Motor neuron (in vitro differentiated cells): ENCODE data around the gene HYDIN. TPM values are rescaled to one million over a fixed set of nuclear protein-coding genes. Genes with fewer than 3 reads are reported as not detected.
"Not testable (repeated sequence)": the region's sequence is repeated elsewhere in the genome, so short reads cannot be mapped to it uniquely, and the experiment has no call there.

ENCODE experiments used
- ATAC-seq, 8 experiments: fragments of 200-7000 bp; cut with Tn5 transposase; replicated peaks in 6 of 8; 2 replicates each; pipeline ENCODE4 v1.8.0; 2021; ENCODE audit warnings: mild to moderate bottlenecking in 8 of 8, moderate library complexity in 8 of 8
- H3K27ac ChIP-seq, 2 donors: fragments of 250-450 bp; sonication (Bioruptor Pico); 2 replicates each; pipeline ENCODE4 v1.9.0; 2021; ENCODE audit warnings: antibody characterized with exemption in 2 of 2, mild to moderate bottlenecking in 2 of 2, moderate library complexity in 1 of 2
- H3K4me1 ChIP-seq, 2 donors: fragments of 250-450 bp; sonication (Bioruptor Pico); replicated peaks in 1 of 2; 2 replicates each; pipeline ENCODE4 v1.6.1; 2021; ENCODE audit warnings: antibody characterized with exemption in 2 of 2, mild to moderate bottlenecking in 2 of 2, moderate library complexity in 1 of 2
- H3K4me3 ChIP-seq, 5 donors: fragments of 250-450 bp; sonication (Bioruptor Pico); 2 replicates each; pipeline ENCODE4 v1.9.0; 2021; ENCODE audit warnings: antibody characterized with exemption in 5 of 5, mild to moderate bottlenecking in 5 of 5, moderate library complexity in 4 of 5
- WGBS, 10 experiments: fragments of 450-650 bp; shearing (Covaris generic); methylation state at CpG; one replicate each; pipeline ENCODE4 v1.0.0; 2022; 5-methylcytosine and 5-hydroxymethylcytosine counted together
- in situ Hi-C, 9 experiments: fragments of 400-800 bp; cut with MboI; loops; one replicate each; pipeline ENCODE4 v1.15.0; 2021; ENCODE audit warnings: low sequenced_read_pairs in 9 of 9, low pct_unique_long_range_greater_than_20kb in 2 of 9; ENCODE audit not compliant: unreplicated experiment in 9 of 9
- total RNA-seq, 8 experiments: library from RNA; unstranded; fragments of 300-600 nt; gene quantifications; 2 replicates each; pipeline versions ENCODE4 v1.2.3 to v1.2.4, GENCODE V29; 2022

Gene HYDIN
- total RNA-seq, 8 experiments from 2014 or later, result 0.61 to 28.9 (median 5.3) TPM

DNA sequence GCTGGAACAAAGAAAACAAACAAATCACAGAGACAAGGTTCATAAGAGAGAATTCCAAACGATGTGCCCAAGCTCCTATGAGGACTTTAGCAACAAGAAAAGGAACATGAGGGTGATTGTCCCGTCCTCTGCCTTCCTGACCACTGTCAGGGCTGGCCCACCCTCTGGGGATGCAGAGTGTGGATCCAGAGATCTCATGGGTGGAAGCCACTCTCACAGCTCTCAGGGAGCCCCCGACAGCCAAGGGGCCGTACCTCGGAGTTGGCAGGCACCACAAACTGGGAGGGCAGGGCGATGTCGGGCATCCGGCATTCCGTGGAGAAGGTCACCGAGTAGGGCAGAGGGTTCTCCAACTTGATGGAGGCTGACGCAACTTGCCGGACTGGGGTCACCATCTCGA, 412.4 kb downstream of the HYDIN start:
- H3K4me1 ChIP-seq, H3K4me3 ChIP-seq, H3K27ac ChIP-seq, in situ Hi-C loops, ATAC-seq: not testable (repeated sequence)
- WGBS, 10 experiments, result no CpG with 5 or more reads among the region's 13 CpGs

DNA sequence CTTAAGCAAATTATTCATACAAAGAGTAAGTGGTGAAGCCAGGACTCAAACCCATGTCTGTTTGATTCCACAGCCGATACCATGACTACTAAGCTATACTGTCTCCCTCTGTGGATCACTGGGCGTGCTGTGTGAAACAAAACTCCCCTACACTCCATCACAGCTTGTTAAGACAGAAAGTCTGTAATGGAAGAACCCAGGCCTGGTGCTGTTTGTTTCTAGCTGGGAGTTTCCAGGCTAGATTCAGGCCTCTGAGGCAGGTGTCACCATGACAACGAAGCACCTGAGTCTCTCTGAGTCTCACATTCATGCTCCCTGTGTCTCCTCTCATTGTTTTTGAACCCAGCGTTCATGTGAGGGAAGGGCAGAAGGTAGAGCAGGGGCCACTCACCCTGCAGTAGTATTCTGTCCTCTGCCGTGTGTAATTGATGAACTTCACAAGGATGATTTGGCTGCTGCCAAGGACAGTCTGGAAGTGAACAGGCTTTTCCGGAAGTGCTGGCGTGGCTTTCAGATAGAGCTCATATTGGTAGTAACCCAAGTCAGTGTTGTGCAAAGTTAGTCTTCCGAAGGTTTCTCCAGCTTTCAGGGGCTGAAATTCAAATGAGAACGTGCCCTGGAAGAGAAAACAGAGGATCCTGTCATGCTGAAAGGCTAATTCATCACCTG, 421.0 kb downstream of the HYDIN start:
- H3K4me1 ChIP-seq, result no peaks in the 10 kb centered on the region
- 18 to 82% (median 54%) methylated on average over 3 to 9 of the region's 9 CpGs; no CpG with 5 or more reads in 2 of the 10 experiments for WGBS, 10 experiments
- no peak overlapping the region for H3K27ac ChIP-seq
- H3K4me3 ChIP-seq, result no peak overlapping the region
- peak in 1 of 8 experiments; percentile 32 for ATAC-seq
- in situ Hi-C loops, result no loop called here

DNA sequence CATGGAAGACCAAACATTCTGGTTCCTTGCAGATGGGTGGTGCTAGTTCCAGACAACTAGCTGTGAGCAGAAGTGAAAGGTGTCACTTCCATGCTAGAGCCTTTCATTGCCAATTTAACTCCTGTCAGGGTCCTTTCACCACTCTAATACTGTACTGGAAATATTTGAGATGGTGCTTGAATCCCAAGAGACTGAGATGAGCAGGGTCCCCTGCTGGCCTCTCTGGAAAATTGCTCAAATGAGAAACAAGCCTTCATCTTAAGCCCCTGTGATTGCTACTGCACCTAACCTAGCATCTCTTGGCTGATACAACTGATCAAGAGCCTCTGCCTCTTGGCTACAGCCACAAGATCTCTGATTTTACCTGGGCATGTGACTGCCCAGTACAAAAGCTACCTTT, 422.2 kb downstream of the HYDIN start:
- in situ Hi-C loops, result no loop called here
- H3K4me3 ChIP-seq, result no peak overlapping the region
- no peak for ATAC-seq
- H3K27ac ChIP-seq, result no peak overlapping the region
- no peaks in the 10 kb centered on the region for H3K4me1 ChIP-seq

DNA sequence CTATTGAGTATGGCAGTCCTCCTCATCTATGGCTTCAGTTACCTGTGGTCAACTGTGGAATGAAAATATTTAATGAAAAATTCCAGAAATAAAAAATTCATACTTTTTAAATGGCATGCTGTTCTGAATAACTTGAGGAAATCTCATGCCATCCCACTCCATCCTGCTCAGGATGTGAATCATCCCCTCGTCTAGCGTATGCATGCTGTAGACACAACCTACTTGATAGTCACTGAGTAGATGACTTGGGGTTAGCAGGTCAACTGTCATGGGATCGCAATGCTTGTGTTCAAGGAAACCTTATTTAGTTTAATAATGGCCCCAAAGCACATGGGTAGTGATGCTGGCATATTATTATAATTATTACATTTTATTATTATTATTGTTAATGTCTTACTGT, 424.7 kb downstream of the HYDIN start:
- H3K27ac ChIP-seq, result no peak overlapping the region
- no peaks in the 10 kb centered on the region for H3K4me1 ChIP-seq
- in situ Hi-C loops, result no loop called here
- no peak overlapping the region for H3K4me3 ChIP-seq
- WGBS, 10 experiments, result 9 to 92% (median 56%) methylated on average over 2 to 3 of the region's 3 CpGs; no CpG with 5 or more reads in 4 of the 10 experiments
- peak in 2 of 8 experiments; percentile 7 to 10 for ATAC-seq

DNA sequence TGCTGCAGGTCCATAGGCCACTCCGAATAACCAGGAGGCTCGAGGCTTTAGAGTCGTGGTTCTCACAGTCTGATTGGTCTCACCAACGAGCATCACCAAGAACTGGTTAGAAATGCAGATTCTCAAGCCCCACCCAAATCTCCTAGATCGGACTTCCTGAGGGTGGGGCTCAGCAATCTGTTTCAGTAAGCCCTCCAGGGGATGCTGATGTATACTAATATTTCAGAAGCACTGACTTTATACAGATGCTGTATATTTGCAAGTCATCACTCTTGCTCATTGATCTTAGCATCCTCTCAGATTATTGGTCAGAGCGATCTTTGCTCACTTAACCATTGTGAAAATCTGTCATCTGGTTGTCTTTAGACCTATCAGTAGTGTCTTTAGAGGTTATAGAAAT, 425.1 kb downstream of the HYDIN start:
- WGBS, 10 experiments, result 13 to 100% (median 69%) methylated on average over 1 to 5 of the region's 6 CpGs
- Histone ChIP-seq H3K27ac (no peak overlapping the region), H3K4me1 (peaks cover 0 to under 1% of the 10 kb centered on the region in 2 donors), H3K4me3 (no peak overlapping the region)
- in situ Hi-C loops, result no loop called here
- ATAC-seq, result peak in 2 of 8 experiments; percentile 40 to 44

DNA sequence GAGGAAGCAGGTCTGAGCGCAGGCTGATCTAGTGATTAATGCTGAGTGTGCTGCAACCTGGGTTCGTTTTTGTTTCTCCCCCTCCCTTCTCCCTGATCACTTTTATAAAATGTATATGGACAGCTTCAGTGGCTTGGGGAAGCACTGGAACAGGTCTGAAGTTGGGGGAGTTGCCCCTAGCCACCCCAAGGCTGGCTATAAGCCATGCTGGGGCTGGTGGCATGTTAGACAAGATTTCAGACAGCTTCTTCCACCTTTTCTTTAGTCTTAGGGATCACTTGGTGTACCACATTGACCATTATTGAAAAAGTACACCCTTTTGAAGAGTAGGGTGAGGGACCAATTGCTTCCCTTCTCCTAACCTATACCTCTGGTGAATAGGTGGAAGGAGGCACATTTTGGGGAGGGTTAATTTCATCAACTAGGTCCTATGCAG, 425.8 kb downstream of the HYDIN start:
- ATAC-seq, result no peak
- in situ Hi-C loops, result no loop called here
- 0 to 50% (median 50%) methylated on average over 1 to 2 of the region's 2 CpGs; no CpG with 5 or more reads in 3 of the 10 experiments for WGBS, 10 experiments
- Histone ChIP-seq H3K4me1 (peaks cover 4 to 5% of the 10 kb centered on the region in 2 donors), H3K4me3 (no peak overlapping the region), H3K27ac (no peak overlapping the region)

DNA sequence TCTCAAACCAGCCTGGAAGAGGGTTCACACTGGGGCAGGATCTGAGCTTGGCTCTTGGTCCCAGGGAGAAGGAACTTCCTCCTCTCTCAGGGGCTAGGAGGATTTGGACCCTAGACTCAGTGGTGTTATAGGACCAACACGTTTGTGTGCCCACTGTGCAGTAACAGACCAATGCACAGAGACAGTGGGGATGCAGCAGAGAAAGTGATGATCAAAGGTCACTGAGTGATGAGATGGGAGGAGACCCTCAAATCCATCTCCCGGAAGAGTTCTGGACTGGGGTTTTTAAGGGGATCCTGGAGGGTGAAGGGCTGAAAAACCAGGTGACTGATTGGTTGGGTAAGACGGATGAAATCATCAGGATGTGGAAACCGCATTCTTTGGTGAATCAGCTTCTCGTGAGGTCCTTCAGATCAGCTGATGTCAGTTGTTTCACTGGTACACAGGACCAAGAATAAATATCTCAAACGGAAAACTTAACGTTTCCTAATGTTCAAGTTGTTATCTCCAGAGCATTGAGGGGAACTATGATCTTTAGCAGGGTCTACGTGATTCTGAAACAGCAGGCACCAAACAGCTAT, 426.3 kb downstream of the HYDIN start:
- 34 to 100% (median 76%) methylated on average over 1 to 7 of the region's 8 CpGs for WGBS, 10 experiments
- no peak overlapping the region for H3K27ac ChIP-seq
- ATAC-seq, result no peak
- no peak overlapping the region for H3K4me3 ChIP-seq
- H3K4me1 ChIP-seq, result peaks cover 4 to 8% of the 10 kb centered on the region in 2 donors
- in situ Hi-C loops, result no loop called here

DNA sequence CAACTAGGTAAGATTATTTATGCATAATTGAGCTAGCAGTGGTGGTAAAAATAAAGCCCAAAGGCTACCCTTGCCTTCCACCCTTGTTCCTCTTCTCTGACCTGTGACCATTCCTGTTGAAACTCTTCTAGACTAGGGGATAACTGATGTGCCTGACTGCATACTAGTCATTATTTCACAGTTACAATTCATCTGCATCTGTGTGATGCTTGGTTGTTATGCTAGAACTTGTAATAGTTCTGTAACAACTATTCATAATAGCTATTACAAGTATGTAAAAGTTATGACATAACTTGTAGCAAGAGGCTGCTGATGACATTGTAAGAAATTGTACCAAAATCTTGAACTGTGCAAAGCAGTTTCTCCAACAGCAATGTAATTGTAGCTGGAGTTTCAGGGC, 427.2 kb downstream of the HYDIN start:
- no peak overlapping the region for H3K27ac ChIP-seq
- peaks cover 4 to 8% of the 10 kb centered on the region in 2 donors for H3K4me1 ChIP-seq
- in situ Hi-C loops, result no loop called here
- H3K4me3 ChIP-seq, result no peak overlapping the region
- no peak for ATAC-seq

DNA sequence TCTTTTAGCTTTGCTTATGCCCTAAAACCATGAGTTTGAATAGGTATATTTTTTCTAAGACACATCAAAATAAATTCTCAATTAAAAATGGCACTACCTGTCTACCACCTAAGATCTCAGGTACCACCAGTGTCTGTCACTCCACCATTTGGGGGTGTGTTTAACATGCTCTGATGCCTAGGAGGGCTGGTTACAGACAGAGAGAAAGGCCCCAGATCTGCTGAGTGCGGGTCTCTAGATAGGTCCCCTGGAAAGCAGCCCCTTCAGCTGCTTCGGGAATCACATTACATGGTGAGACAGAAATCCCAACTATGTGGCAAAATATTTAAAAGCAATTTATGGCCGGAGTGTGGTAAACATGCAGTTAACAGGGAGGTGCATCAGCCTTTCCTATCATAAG, 428.9 kb downstream of the HYDIN start:
- H3K4me3 ChIP-seq, result peak overlapping the region in 4 of 5 donors; percentile 68 to 96 (median 84)
- H3K27ac ChIP-seq, result no peak overlapping the region
- peaks cover 4 to 8% of the 10 kb centered on the region in 2 donors for H3K4me1 ChIP-seq
- WGBS, 10 experiments, result 40 to 100% (median 86%) methylated on average over 1 to 3 of the region's 3 CpGs; no CpG with 5 or more reads in 2 of the 10 experiments
- ATAC-seq, result no peak
- in situ Hi-C loops, result no loop called here

DNA sequence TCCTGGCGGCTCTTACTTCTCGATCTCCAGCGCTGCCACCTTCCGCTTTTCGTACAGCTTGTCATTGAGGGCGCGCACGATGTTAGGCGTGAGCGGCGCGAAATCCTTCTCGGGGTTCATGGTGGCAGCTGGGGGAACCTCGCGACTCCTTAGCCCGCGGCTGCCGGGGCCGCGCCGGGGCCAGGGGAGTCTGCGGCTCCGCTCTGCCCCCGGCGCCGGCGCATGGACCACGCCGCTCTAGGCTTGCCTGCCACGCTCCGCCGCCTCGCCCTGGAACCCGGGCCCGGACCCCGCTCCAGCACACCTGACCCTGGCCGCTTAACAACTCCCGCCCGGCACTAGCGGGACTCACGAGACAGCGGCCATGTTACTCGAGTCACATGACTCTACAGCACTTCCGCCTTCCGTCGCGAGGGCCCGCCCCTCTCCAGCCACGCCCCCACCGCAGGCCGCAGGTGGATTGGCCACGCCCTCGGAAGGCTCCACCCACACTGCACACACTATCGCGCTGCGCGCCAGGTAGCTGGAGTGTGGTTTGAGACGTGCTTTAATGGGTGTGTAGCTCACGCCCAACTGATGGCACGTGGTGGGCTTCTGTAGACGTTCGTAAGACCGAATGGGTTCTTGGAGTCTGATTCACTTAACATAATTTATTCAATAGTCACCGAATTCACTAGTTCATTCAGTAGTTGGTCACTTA, 429.6 kb downstream of the HYDIN start, which contains the start of gene VAC14:
Gene VAC14 (minus strand): TSS at position 378 of the 700 bp plus-strand sequence. CDS start 258 bp downstream, at position 120.
- H3K27ac ChIP-seq, result peak within 1 kb of the TSS in 1 of 2 donors; percentile 69
- in situ Hi-C loops, result no loop called here
- WGBS, 10 experiments, result 0 to 7% (median 0%) methylated on average over 1 to 8 of the region's 64 CpGs; no CpG with 5 or more reads in 3 of the 10 experiments
- ATAC-seq, result peak; percentile 77 to 97 (median 94)
- H3K4me1 ChIP-seq, result peaks cover 4 to 8% of the 10 kb centered on the region in 2 donors
- H3K4me3 ChIP-seq, result peak within 1 kb of the TSS; percentile 49 to 96 (median 79)

DNA sequence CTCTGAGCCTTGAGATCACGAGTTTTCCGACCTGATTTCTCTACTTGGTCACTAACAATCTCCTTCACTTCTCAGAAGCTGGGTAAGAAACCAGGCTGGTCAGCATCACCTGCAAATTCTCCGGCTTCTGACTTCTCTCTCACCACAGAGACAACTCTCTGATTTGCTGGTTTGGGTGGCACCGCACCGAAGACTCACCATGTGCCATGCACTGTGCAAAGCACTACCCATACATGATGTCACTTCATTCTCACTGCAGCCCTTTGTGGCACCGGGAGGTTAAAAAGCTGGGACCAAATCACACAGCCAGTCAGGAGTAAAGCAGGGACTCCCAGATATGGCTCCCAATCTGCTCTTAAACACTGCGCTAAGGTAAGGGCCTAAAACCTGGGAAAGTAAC, 430.2 kb downstream of the HYDIN start:
- Histone ChIP-seq H3K4me3 (peak overlapping the region; percentile 49 to 96 (median 79)), H3K4me1 (peaks cover 4 to 8% of the 10 kb centered on the region in 2 donors), H3K27ac (no peak overlapping the region)
- in situ Hi-C loops, result no loop called here
- peak in 2 of 8 experiments; percentile 15 to 34 for ATAC-seq
- 0 to 28% (median 9%) methylated on average over 2 to 6 of the region's 7 CpGs for WGBS, 10 experiments

DNA sequence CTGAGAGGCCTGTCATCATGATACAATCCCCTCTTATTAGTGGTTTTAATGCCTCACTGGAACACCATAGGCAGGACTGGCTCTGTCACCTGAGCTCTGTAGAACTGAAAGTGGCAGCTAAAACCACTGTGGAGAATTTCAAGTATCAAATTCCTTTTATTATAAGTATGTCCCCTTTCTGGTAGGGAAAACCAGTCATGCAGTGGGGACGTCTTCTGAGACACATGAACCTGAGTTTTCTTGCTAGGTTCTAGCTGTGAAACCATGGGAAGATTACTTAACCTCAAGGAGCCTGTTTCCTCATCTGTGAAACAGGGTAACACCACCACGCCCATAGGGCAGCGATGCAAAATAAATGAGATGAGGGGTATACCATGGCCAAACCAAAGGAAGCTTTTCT, 434.2 kb downstream of the HYDIN start:
- Histone ChIP-seq H3K27ac (no peak overlapping the region), H3K4me1 (peaks cover 4 to 17% of the 10 kb centered on the region in 2 donors), H3K4me3 (no peak overlapping the region)
- 50 to 100% (median 93%) methylated on average over 1 to 3 of the region's 3 CpGs; no CpG with 5 or more reads in 3 of the 10 experiments for WGBS, 10 experiments
- ATAC-seq, result no peak
- in situ Hi-C loops, result no loop called here

DNA sequence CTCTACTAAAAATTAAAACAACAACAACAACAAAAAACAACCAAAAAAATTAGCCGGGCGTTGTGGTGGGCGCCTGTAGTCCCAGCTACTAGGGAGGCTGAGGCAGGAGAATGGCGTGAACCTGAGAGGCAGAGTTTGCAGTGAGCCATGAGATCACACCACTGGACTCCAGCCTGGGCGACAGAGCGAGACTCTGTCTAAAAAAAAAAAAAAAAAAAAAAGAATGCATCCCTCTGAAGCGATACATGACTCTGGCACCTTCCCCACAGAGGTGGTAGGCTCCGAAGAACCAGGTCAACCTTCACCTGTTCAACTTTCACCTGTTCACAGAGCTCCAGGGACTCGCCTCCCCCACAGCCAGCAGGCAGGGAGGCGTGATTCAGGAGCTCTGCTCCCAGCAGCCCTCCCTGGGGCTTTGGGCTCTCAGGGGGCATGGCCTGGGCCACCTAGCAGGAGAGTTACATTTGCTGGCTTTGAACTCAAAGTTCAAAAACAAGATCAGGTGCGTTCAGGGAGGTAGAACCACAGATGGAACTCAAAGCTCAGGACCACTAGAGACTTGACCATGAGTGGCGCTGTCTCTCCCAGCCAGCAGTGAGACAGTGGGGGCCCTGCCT, 435.1 kb downstream of the HYDIN start:
- ATAC-seq, result no peak
- Histone ChIP-seq H3K4me1 (peaks cover 4 to 17% of the 10 kb centered on the region in 2 donors), H3K4me3 (no peak overlapping the region), H3K27ac (no peak overlapping the region)
- in situ Hi-C loops, result no loop called here
- 40 to 100% (median 93%) methylated on average over 1 to 7 of the region's 12 CpGs; no CpG with 5 or more reads in 2 of the 10 experiments for WGBS, 10 experiments
